ENCODE data around the gene MX1. TPM values are rescaled to one million over a fixed set of nuclear protein-coding genes. Genes with fewer than 3 reads are reported as not detected.

Gene MX1
- total RNA-seq, 1 experiment from 2014 or later, result 1.6 TPM

DNA sequence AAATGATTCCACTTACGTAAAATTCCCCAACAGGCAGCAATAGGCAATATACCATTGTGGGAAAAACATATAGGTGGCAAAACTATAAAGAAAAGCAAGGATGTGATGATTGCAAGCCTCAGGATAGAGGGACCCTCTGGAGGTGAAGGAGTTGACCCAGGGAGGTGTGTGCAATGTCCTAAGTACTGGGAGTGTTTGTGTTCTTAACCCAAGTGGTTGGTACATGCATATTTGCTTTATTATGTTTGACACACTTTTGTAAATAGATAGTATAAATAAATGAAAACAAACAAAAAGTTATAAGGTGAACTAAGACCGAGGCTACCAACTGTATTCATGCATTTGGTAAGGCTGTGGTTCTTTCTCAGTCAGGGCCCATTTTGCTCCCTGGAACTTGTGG, 7.5 kb downstream of the MX1 start:
- H3K36me3 ChIP-seq (replicated peaks; ENCODE audit: control insufficient read depth, insufficient read depth, low read length), result no peaks in the 10 kb centered on the region
- no peak overlapping the region for H3K4me3 ChIP-seq (ENCODE audit: insufficient read depth, low read depth, low read length)
- no peak for DNase-seq
- no peaks in the 10 kb centered on the region for H3K27me3 ChIP-seq (ENCODE audit: control insufficient read depth, insufficient read depth, low read length)

DNA sequence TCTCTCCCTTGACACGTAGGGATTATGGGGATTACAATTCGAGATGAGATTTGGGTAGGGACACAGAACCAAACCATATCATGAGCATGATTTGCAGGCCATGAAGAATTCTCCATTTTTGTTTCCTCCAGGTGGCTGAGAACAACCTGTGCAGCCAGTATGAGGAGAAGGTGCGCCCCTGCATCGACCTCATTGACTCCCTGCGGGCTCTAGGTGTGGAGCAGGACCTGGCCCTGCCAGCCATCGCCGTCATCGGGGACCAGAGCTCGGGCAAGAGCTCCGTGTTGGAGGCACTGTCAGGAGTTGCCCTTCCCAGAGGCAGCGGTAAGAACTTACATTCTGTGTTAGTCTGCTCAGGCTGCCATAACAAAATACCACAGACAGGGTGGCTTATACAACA, 9.7 kb downstream of the MX1 start:
- H3K27me3 ChIP-seq (ENCODE audit: control insufficient read depth, insufficient read depth, low read length), result no peaks in the 10 kb centered on the region; the same call in 1 of the 2 replicates
- no peak for DNase-seq
- H3K4me3 ChIP-seq (ENCODE audit: insufficient read depth, low read depth, low read length), result no peak overlapping the region
- H3K36me3 ChIP-seq (replicated peaks; ENCODE audit: control insufficient read depth, insufficient read depth, low read length), result no peaks in the 10 kb centered on the region

DNA sequence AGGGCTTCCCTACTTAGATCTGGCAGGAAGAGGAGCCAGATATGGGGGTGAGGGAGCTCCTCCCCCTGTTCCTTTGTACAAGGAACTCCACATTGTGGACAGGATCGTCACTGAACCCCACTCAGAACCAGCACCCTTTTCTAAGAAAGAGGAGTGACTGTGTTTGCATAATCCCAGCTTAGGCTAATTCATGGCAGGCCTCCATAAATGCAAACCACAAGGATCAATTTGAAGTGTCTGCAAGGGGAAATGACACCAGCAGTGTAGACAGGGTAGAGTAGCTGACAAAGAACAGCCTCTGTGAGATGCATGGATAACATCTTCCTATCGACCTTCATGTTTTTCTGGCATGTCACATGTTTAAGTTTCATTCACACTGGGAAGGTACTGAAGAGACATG, 11.7 kb downstream of the MX1 start:
- Histone ChIP-seq H3K36me3 (replicated peaks; ENCODE audit: control insufficient read depth, insufficient read depth, low read length) (no peaks in the 10 kb centered on the region), H3K4me3 (ENCODE audit: insufficient read depth, low read depth, low read length) (no peak overlapping the region), H3K27me3 (ENCODE audit: control insufficient read depth, insufficient read depth, low read length) (no peaks in the 10 kb centered on the region; the same call in 1 of the 2 replicates)
- no peak for DNase-seq

DNA sequence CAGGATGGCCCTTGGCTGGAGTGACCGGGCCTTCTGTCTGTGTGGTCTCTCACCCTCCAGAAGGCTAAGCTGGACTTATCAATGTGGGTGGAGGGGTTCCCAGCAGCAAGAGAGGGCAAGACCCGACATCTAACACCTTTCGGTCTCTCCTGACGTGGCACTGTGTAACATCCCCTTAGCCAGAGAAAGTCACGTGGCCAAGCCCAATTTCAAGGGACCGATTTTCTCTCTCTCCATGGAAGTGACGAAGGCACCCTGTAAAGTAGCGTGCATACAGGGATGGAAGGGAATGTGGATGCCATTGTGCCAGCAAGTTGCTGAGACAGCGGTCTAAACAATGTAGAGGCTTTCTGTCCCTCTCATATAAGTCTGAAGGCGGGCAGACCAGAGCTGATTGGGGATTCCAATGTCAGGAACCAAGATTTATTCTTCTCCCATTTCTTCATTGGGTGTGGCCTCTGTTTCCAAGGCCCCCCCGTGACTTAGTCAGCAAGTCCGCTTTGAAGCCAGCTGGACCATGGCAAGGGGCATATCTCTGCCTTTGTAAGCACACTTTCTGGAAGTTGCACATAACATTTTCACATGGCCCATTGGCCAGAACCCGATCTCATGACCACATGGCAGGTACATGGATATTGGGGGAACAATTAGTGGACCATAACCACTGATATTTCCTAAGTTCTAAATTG, 12.5 kb downstream of the MX1 start:
- Histone ChIP-seq H3K4me3 (ENCODE audit: insufficient read depth, low read depth, low read length) (no peak overlapping the region), H3K36me3 (replicated peaks; ENCODE audit: control insufficient read depth, insufficient read depth, low read length) (no peaks in the 10 kb centered on the region), H3K27me3 (ENCODE audit: control insufficient read depth, insufficient read depth, low read length) (no peaks in the 10 kb centered on the region; the same call in 1 of the 2 replicates)
- no peak for DNase-seq

DNA sequence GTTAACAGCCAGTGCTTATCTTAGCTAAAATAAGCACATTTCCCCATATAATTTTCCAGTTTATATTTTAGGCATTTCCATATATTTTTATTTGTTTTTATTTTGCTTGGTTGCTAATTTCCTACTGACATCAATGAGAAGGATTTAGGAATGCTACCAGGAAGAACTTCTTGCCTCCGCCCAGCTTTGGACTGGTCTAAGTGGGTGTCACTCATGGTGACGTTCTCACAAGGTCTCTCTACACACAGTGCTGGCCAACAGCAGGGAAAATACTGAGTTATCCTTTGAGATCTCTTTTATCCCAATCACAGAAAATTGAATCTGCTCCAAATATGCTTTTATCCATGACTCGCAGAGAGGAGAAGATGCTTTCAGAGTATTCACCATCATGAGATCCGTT, 13.2 kb downstream of the MX1 start:
- no peaks in the 10 kb centered on the region; the same call in 1 of the 2 replicates for H3K27me3 ChIP-seq (ENCODE audit: control insufficient read depth, insufficient read depth, low read length)
- H3K36me3 ChIP-seq (replicated peaks; ENCODE audit: control insufficient read depth, insufficient read depth, low read length), result no peaks in the 10 kb centered on the region
- no peak overlapping the region for H3K4me3 ChIP-seq (ENCODE audit: insufficient read depth, low read depth, low read length)
- DNase-seq, result no peak

DNA sequence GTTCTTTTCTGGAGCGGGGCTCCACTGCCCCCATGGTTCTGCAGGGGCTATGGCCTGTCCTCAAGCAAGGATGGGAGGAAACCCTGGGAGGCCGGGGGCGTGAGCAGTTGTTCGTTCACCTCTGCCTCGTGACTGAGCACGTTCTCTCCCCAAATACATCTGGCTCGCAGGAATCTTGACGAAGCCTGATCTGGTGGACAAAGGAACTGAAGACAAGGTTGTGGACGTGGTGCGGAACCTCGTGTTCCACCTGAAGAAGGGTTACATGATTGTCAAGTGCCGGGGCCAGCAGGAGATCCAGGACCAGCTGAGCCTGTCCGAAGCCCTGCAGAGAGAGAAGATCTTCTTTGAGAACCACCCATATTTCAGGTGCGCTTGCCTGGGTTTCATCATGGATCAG, 15.5 kb downstream of the MX1 start:
- H3K27me3 ChIP-seq (ENCODE audit: control insufficient read depth, insufficient read depth, low read length), result no peaks in the 10 kb centered on the region; the same call in 1 of the 2 replicates
- no peaks in the 10 kb centered on the region for H3K36me3 ChIP-seq (replicated peaks; ENCODE audit: control insufficient read depth, insufficient read depth, low read length)
- DNase-seq, result no peak
- H3K4me3 ChIP-seq (ENCODE audit: insufficient read depth, low read depth, low read length), result no peak overlapping the region

DNA sequence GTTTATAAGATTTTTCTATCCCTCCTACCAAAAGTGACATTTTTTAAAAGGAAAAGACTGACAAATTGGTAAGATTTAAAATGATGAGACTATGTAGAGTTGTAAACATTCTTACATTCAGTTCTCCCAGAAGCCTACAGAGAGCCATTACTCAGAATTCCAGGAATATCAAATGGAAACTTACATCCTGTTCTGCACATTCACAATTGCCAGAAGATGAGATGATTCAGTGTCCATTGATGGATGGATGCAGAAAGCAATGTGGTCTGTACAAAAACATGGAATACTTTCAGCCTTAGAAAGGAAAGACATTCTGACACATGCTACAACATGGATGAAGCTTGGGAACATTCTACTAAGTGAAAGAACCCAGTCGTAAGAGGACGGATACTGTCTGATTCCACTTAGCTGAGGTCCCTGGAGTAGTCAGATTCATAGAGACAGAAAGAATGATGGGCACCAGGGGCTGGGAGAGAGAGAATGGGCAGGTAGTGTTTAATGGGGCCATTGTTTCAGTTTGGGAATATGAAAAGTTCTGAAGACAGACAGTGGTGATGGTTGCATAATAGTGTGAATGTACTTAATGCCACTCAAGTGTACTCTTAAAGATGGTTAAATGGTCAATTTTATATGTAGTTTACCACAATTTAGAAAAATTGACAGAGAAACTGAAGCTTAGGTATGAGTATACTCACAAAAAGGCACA, 16.6 kb downstream of the MX1 start:
- no peak for DNase-seq
- Histone ChIP-seq H3K27me3 (ENCODE audit: control insufficient read depth, insufficient read depth, low read length) (no peaks in the 10 kb centered on the region; the same call in 1 of the 2 replicates), H3K4me3 (ENCODE audit: insufficient read depth, low read depth, low read length) (no peak overlapping the region), H3K36me3 (replicated peaks; ENCODE audit: control insufficient read depth, insufficient read depth, low read length) (no peaks in the 10 kb centered on the region)

DNA sequence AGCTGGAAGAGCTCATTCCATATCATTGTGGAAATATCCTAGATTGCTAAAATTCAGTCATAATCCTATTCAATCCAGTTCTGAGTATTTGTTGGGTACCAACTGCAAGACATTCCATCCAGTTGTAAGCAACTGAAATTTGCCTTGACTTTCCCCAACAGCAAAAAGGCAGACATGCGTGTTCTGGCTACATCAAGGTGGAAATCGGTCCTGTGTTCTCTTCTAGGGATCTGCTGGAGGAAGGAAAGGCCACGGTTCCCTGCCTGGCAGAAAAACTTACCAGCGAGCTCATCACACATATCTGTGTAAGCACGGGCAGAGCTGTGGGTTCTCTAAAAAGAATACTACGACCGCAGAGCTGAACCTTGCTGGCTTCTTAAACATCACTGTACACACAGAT, 17.5 kb downstream of the MX1 start:
- DNase-seq, result no peak
- Histone ChIP-seq H3K27me3 (ENCODE audit: control insufficient read depth, insufficient read depth, low read length) (no peaks in the 10 kb centered on the region; the same call in 1 of the 2 replicates), H3K4me3 (ENCODE audit: insufficient read depth, low read depth, low read length) (no peak overlapping the region), H3K36me3 (replicated peaks; ENCODE audit: control insufficient read depth, insufficient read depth, low read length) (no peaks in the 10 kb centered on the region)

DNA sequence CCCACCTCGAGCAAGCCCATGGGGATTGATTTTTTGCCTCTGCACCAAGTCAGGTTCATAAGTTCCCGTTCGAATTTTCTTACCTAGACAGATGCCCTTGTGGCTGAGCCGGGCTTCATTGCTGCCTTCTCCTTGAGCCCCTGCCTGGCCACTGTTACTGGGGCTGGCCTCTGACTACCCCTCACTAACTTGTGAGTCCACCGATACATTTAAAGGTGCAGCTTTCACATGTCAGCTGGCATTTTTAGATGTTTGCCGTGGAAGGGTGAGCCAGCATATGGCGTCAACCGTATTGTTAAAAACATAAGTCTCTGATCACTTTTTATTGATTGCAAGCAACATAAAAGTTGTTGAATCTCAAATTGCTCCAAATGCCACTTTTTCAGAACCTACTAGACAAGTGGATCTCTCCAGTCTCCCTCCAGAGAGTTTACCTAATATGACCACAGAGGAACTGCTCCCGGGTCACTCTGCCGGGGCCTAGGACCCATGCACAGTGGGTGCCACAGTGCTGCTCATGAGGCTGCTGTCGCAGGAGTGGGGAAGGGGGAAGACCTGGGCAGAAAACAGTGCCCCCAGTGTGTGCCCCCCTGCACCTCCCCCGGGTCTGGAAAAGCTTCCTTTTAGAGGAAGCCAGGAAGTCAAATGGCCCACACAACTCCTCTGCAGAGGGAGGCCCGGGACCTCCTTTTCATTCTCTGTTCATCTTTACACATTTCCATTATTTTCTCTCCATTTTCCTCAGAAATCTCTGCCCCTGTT, 18.8 kb downstream of the MX1 start:
- DNase-seq, result no peak
- Histone ChIP-seq H3K27me3 (ENCODE audit: control insufficient read depth, insufficient read depth, low read length) (no peaks in the 10 kb centered on the region; the same call in 1 of the 2 replicates), H3K36me3 (replicated peaks; ENCODE audit: control insufficient read depth, insufficient read depth, low read length) (no peaks in the 10 kb centered on the region), H3K4me3 (ENCODE audit: insufficient read depth, low read depth, low read length) (no peak overlapping the region)

DNA sequence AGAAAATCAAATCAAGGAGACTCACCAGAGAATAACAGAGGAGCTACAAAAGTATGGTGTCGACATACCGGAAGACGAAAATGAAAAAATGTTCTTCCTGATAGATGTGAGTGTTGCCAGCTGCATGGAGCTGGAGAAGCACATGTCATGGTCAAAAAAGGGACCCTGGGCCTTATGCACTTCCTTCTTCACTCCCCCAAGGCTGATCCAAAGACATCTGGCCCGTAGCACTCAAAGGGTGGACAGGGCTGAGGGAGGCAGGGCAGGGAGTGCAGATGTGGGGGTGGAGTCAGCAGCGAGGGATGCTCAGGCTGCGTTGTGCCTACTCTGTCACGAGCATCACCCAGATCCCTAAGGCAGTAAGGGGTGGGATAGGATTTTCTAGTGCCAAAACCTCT, 19.4 kb downstream of the MX1 start:
- no peak overlapping the region for H3K4me3 ChIP-seq (ENCODE audit: insufficient read depth, low read depth, low read length)

DNA sequence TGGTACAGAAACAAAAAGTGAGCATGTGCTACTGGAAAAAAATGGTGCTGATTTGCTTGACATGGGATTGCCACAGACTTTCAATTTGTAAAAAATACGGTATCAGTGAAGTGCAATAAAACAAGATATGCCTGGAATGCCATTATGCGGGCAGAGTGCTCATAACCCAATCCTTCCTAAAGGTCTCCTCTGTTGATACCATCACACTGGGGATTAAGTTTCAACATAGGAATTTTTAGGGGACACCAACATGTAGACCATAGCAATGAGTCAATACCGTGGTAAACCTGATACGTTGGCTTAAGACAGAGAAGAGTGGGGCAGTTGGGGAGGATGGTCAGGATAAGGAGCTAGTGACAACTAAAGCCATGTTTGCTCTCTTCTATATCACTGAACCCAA, 20.5 kb downstream of the MX1 start:
- no peaks in the 10 kb centered on the region for H3K27me3 ChIP-seq (ENCODE audit: control insufficient read depth, insufficient read depth, low read length)
- no peak for DNase-seq
- H3K36me3 ChIP-seq (replicated peaks; ENCODE audit: control insufficient read depth, insufficient read depth, low read length), result no peaks in the 10 kb centered on the region
- H3K4me3 ChIP-seq (ENCODE audit: insufficient read depth, low read depth, low read length), result no peak overlapping the region

More for the DNA sequence above, 19.4 kb downstream of the MX1 start:
- no peaks in the 10 kb centered on the region for H3K36me3 ChIP-seq (replicated peaks; ENCODE audit: control insufficient read depth, insufficient read depth, low read length)
- DNase-seq, result no peak
- H3K27me3 ChIP-seq (ENCODE audit: control insufficient read depth, insufficient read depth, low read length), result no peaks in the 10 kb centered on the region

DNA sequence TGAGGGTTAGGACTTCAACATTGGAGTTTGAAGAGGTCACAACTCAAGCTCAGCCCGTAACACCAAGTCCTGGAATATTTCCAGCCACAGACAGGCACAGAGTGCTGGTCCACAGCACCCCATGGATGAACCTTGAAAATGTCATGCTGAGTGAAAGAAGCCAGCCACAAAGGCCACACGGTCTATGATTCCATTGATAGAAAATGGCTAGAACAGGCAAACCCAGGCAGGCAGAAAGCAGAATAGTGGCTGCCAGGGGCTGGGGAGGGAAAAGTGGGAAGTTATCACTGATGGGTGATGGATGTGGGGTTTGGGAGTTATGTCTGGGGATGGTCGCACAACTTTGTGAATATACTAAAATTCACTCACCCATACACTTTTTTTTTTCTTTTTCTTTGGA, 21.3 kb downstream of the MX1 start:
- no peak overlapping the region for H3K4me3 ChIP-seq (ENCODE audit: insufficient read depth, low read depth, low read length)
- H3K27me3 ChIP-seq (ENCODE audit: control insufficient read depth, insufficient read depth, low read length), result no peaks in the 10 kb centered on the region
- DNase-seq, result no peak
- H3K36me3 ChIP-seq (replicated peaks; ENCODE audit: control insufficient read depth, insufficient read depth, low read length), result no peaks in the 10 kb centered on the region

DNA sequence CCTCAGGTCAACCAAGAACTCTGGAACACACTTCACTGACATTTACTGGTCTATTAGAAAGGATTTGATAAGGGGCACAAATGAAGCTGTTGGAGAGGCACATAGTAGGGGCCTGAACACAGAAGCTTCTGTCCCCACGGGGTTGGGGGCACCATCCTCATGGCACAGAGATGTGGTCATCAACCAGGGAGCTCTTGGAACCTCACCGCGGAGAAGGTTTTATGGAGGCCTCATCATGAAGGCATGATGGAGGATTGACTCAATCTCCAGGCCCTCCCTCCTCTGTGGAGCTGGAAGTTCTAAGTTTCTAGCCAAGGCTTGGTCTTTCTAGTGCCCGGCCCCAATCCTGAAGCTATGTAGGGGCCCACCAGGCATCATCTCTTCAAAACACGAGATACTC, 23.6 kb downstream of the MX1 start:
- no peak for DNase-seq
- H3K36me3 ChIP-seq (replicated peaks; ENCODE audit: control insufficient read depth, insufficient read depth, low read length), result no peaks in the 10 kb centered on the region
- no peaks in the 10 kb centered on the region; the same call in 1 of the 2 replicates for H3K27me3 ChIP-seq (ENCODE audit: control insufficient read depth, insufficient read depth, low read length)
- no peak overlapping the region for H3K4me3 ChIP-seq (ENCODE audit: insufficient read depth, low read depth, low read length)

DNA sequence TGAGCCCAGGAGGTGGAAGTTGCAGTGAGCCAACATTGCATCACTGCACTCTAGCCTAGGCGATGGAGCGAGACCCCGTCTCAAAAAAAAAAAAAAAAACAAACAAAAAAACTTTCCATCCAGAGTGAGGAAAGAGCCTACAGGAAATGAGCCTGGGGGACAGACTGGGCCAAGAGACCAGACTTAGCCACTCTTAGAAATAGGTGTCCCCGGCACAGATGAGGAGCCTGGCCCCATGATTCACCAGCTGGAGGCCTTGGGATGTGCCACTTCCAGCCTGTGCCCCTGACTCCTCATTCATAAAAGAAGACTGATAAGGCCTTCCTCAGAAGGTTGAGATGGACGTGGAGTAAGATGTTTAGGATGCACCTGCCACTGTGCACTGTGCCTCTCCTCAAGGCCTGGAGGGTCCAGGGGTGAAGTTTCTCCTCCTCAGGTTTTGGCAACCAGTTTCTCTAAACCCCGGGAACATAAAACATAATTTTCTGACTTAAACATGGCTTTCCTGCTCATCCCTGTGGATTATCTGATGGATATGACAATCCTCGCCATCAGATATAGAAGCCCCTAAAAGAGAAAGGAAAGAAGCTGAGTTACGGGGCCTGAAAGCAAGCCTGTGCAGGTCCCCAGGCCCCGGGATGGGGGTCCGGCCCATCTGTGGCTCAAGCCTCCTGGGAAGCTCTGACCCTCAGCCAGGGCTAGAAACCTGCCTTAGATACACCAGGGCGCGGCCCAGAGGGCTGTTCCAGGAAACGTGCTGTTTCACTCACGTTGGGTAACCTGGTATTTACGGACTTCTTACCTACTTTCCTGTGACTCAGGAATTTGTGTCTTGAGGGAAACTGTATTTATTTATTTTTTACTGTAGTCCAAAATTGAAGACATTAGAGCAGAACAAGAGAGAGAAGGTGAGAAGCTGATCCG, 26.0 kb downstream of the MX1 start:
- no peaks in the 10 kb centered on the region for H3K36me3 ChIP-seq (replicated peaks; ENCODE audit: control insufficient read depth, insufficient read depth, low read length)
- no peaks in the 10 kb centered on the region; the same call in 1 of the 2 replicates for H3K27me3 ChIP-seq (ENCODE audit: control insufficient read depth, insufficient read depth, low read length)
- no peak overlapping the region for H3K4me3 ChIP-seq (ENCODE audit: insufficient read depth, low read depth, low read length)
- no peak for DNase-seq
